ENCODE results near the gene GABRG3. TPM values are rescaled to one million over a fixed set of nuclear protein-coding genes. Genes with fewer than 3 reads are reported as not detected.

The GABRG3 gene
- total and polyA plus RNA-seq, 10 of the 15 experiments (the other 5 are each of a cell fraction or from before 2014, with no cell fraction given): 0.15 TPM; not detected in 9

DNA sequence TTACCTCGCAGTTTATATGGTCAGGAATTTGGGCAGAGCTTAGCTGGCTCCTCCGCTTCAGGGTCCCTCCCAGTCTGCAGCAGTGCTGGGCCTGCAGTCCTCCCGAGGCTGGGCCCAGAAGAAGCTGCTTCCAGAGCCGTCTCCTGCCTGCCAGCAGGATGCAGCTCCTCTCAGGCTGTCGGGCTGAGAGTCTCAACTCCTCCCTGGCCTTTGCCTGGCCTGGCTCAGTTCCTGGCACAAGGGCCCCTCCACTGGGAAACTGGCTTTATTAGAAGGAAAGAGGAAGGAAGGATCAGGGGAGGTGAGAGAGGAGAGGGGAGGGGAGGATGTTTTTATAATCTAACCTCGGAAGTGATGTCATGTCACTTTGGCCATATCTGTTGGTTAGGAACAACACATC is 72.8 kb downstream of the GABRG3 start:
- BruUV-seq (replicated peaks): no TSS peak
- SMC1A ChIA-PET (ENCODE audit: uncharacterized antibody, unreplicated experiment): no interaction called here
- DNase-seq (ENCODE audit: low read depth, low spot score) (no peak), ATAC-seq (no peak), FAIRE-seq (no peak)
- Histone ChIP-seq H3K36me3 (ENCODE audit: control insufficient read depth in 2 of 2, insufficient read depth in 2 of 2, low read length in 1 of 2) (no peaks in the 10 kb centered on the region), H2AFZ (ENCODE audit: control insufficient read depth, low read depth, low read length) (no peak overlapping the region), H4K20me1 (ENCODE audit: control insufficient read depth, insufficient read depth) (no peaks in the 10 kb centered on the region), H3K27ac (ENCODE audit: control insufficient read depth, insufficient read depth) (no peak overlapping the region), H3K9me3 (replicated peaks; ENCODE audit: control insufficient read depth, insufficient read depth, low read length) (no peaks in the 10 kb centered on the region; the same call in 2 of the 3 replicates), H3K4me1 (ENCODE audit: control insufficient read depth, insufficient read depth, low read length) (no peaks in the 10 kb centered on the region), H3K4me3 (no peak overlapping the region), H3K27me3 (replicated peaks in 1 of 2; ENCODE audit: control insufficient read depth in 2 of 2, insufficient read depth in 2 of 2, low read length in 1 of 2) (no peaks in the 10 kb centered on the region), H3K79me2 (ENCODE audit: control insufficient read depth, insufficient read depth, low read length) (no peaks in the 10 kb centered on the region), H3K4me2 (ENCODE audit: control insufficient read depth, insufficient read depth) (no peak overlapping the region), H3K9ac (ENCODE audit: control insufficient read depth, insufficient read depth, low read length) (no peak overlapping the region)
- CTCF ChIA-PET: no interaction called here
- WGBS (ENCODE audit: insufficient coverage, insufficient replicate concordance, low lambda C conversion rate, missing lambda C conversion rate): 4% methylated on average over 6 of the region's 6 CpGs
- intact Hi-C loops (cut with micrococcal nuclease; ENCODE audit: unreplicated experiment) (no loop called here), in situ Hi-C loops (cut with MboI) (no loop called here)
- RAD21 ChIA-PET (ENCODE audit: unreplicated experiment): no interaction called here
- POLR2A ChIA-PET: no interaction called here
- TF ChIP-seq RBBP5 (conservative IDR thresholded peaks at IDR 0.05): no peak
- TF ChIP-seq RCOR1 (conservative IDR thresholded peaks at IDR 0.05; ENCODE audit: low read depth, low read length): no peak
- no peak for TF ChIP-seq BCL11A (IDR thresholded peaks at IDR 0.05; ENCODE audit: low read depth, low read length)
- no peak for TF ChIP-seq PAX8 (IDR thresholded peaks at IDR 0.05)
- no peak for TF ChIP-seq TAF1 (IDR thresholded peaks at IDR 0.05; ENCODE audit: borderline replicate concordance, low read depth, low read length)
- no peak for TF ChIP-seq ASH2L (IDR thresholded peaks at IDR 0.05; ENCODE audit: borderline replicate concordance, low read depth)
- TF ChIP-seq POU2F2 (IDR thresholded peaks at IDR 0.05; ENCODE audit: borderline replicate concordance, low read depth, low read length): no peak
- TF ChIP-seq, protein P1, sequence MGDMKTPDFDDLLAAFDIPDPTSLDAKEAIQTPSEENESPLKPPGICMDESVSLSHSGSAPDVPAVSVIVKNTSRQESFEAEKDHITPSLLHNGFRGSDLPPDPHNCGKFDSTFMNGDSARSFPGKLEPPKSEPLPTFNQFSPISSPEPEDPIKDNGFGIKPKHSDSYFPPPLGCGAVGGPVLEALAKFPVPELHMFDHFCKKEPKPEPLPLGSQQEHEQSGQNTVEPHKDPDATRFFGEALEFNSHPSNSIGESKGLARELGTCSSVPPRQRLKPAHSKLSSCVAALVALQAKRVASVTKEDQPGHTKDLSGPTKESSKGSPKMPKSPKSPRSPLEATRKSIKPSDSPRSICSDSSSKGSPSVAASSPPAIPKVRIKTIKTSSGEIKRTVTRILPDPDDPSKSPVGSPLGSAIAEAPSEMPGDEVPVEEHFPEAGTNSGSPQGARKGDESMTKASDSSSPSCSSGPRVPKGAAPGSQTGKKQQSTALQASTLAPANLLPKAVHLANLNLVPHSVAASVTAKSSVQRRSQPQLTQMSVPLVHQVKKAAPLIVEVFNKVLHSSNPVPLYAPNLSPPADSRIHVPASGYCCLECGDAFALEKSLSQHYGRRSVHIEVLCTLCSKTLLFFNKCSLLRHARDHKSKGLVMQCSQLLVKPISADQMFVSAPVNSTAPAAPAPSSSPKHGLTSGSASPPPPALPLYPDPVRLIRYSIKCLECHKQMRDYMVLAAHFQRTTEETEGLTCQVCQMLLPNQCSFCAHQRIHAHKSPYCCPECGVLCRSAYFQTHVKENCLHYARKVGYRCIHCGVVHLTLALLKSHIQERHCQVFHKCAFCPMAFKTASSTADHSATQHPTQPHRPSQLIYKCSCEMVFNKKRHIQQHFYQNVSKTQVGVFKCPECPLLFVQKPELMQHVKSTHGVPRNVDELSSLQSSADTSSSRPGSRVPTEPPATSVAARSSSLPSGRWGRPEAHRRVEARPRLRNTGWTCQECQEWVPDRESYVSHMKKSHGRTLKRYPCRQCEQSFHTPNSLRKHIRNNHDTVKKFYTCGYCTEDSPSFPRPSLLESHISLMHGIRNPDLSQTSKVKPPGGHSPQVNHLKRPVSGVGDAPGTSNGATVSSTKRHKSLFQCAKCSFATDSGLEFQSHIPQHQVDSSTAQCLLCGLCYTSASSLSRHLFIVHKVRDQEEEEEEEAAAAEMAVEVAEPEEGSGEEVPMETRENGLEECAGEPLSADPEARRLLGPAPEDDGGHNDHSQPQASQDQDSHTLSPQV (IDR thresholded peaks at IDR 0.05): no peak
- no peak for TF ChIP-seq ZSCAN29 (IDR thresholded peaks at IDR 0.05)
- TF ChIP-seq, protein P2, sequence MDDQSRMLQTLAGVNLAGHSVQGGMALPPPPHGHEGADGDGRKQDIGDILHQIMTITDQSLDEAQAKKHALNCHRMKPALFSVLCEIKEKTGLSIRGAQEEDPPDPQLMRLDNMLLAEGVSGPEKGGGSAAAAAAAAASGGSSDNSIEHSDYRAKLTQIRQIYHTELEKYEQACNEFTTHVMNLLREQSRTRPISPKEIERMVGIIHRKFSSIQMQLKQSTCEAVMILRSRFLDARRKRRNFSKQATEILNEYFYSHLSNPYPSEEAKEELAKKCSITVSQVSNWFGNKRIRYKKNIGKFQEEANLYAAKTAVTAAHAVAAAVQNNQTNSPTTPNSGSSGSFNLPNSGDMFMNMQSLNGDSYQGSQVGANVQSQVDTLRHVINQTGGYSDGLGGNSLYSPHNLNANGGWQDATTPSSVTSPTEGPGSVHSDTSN (IDR thresholded peaks at IDR 0.05; ENCODE audit: insufficient replicate concordance, low read depth, low read length): no peak
- no peak for TF ChIP-seq SP1 (IDR thresholded peaks at IDR 0.05; ENCODE audit: low read depth, low read length)
- TF ChIP-seq, protein P3, sequence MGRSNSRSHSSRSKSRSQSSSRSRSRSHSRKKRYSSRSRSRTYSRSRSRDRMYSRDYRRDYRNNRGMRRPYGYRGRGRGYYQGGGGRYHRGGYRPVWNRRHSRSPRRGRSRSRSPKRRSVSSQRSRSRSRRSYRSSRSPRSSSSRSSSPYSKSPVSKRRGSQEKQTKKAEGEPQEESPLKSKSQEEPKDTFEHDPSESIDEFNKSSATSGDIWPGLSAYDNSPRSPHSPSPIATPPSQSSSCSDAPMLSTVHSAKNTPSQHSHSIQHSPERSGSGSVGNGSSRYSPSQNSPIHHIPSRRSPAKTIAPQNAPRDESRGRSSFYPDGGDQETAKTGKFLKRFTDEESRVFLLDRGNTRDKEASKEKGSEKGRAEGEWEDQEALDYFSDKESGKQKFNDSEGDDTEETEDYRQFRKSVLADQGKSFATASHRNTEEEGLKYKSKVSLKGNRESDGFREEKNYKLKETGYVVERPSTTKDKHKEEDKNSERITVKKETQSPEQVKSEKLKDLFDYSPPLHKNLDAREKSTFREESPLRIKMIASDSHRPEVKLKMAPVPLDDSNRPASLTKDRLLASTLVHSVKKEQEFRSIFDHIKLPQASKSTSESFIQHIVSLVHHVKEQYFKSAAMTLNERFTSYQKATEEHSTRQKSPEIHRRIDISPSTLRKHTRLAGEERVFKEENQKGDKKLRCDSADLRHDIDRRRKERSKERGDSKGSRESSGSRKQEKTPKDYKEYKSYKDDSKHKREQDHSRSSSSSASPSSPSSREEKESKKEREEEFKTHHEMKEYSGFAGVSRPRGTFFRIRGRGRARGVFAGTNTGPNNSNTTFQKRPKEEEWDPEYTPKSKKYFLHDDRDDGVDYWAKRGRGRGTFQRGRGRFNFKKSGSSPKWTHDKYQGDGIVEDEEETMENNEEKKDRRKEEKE (IDR thresholded peaks at IDR 0.05): no peak
- TF ChIP-seq FOXM1 (IDR thresholded peaks at IDR 0.05; ENCODE audit: low read depth, low read length): no peak
- TF ChIP-seq, protein P4, sequence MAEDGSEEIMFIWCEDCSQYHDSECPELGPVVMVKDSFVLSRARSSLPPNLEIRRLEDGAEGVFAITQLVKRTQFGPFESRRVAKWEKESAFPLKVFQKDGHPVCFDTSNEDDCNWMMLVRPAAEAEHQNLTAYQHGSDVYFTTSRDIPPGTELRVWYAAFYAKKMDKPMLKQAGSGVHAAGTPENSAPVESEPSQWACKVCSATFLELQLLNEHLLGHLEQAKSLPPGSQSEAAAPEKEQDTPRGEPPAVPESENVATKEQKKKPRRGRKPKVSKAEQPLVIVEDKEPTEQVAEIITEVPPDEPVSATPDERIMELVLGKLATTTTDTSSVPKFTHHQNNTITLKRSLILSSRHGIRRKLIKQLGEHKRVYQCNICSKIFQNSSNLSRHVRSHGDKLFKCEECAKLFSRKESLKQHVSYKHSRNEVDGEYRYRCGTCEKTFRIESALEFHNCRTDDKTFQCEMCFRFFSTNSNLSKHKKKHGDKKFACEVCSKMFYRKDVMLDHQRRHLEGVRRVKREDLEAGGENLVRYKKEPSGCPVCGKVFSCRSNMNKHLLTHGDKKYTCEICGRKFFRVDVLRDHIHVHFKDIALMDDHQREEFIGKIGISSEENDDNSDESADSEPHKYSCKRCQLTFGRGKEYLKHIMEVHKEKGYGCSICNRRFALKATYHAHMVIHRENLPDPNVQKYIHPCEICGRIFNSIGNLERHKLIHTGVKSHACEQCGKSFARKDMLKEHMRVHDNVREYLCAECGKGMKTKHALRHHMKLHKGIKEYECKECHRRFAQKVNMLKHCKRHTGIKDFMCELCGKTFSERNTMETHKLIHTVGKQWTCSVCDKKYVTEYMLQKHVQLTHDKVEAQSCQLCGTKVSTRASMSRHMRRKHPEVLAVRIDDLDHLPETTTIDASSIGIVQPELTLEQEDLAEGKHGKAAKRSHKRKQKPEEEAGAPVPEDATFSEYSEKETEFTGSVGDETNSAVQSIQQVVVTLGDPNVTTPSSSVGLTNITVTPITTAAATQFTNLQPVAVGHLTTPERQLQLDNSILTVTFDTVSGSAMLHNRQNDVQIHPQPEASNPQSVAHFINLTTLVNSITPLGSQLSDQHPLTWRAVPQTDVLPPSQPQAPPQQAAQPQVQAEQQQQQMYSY (CRISPR knock-in tag; IDR thresholded peaks at IDR 0.05): no peak
